Measurements from ENCODE around the gene RIOK1. TPM values are rescaled to one million over a fixed set of nuclear protein-coding genes. Genes with fewer than 3 reads are reported as not detected.

RIOK1 gene
- total and polyA plus RNA-seq, 9 of the 15 experiments (the other 6 are each of a cell fraction or from before 2014, with no cell fraction given) = 24.9 to 101 (median 52.2) TPM

GRCh38 chr6:7409740-7410139, 20.1 kb downstream of the RIOK1 start:
- Histone ChIP-seq H3K27me3 (ENCODE audit: control insufficient read depth in 2 of 2, insufficient read depth in 2 of 2, low read length in 2 of 2) (no peaks in the 10 kb centered on the region), H3K4me2 (ENCODE audit: insufficient read depth, low read length) (no peak overlapping the region), H3K9ac (ENCODE audit: insufficient read depth in 1 of 2, low read depth in 2 of 2, low read length in 2 of 2) (no peak overlapping the region), H3K27ac (ENCODE audit: extremely low read depth, low read depth, low read length) (no peak overlapping the region), H2AFZ (ENCODE audit: low read depth, low read length) (no peak overlapping the region), H3K4me1 (replicated peaks in 1 of 2; ENCODE audit: control insufficient read depth in 2 of 2, insufficient read depth in 2 of 2, low read length in 2 of 2) (no peaks in the 10 kb centered on the region), H3K4me3 (no peak overlapping the region), H3K79me2 (ENCODE audit: control insufficient read depth, insufficient read depth, low read length) (no peaks in the 10 kb centered on the region), H3K9me1 (ENCODE audit: control insufficient read depth, insufficient read depth, low read length) (no peaks in the 10 kb centered on the region), H4K20me1 (replicated peaks; ENCODE audit: control insufficient read depth, insufficient read depth, low read length) (no peaks in the 10 kb centered on the region), H3K9me3 (replicated peaks; ENCODE audit: control insufficient read depth, insufficient read depth, low read depth, low read length) (no peaks in the 10 kb centered on the region), H3K36me3 (ENCODE audit: control insufficient read depth, insufficient read depth, low read length) (peaks cover 93% of the 10 kb centered on the region)
- ATAC-seq = no peak
- no peak for FAIRE-seq
- WGBS (ENCODE audit: insufficient coverage, low coverage, missing lambda C conversion rate) = 93% methylated on average over 5 of the region's 6 CpGs
- intact Hi-C loops (cut with micrococcal nuclease) = no loop called here
- in situ Hi-C loops (cut with MboI) = no loop called here
- ChIA-PET POLR2A (no interaction called here), CTCF (ENCODE audit: low intra/inter-chr PET ratio) (no interaction called here)
- TF ChIP-seq ZNF668 (CRISPR knock-in tag; IDR thresholded peaks at IDR 0.05) (no peak), YY1 (IDR thresholded peaks at IDR 0.05; ENCODE audit: borderline replicate concordance in 1 of 3, control insufficient read depth in 1 of 3, extremely low read depth in 1 of 3, insufficient read depth in 3 of 3, insufficient read length in 1 of 3, insufficient replicate concordance in 2 of 3, low read depth in 1 of 3, low read length in 2 of 3) (no peak), GATAD2A (IDR thresholded peaks at IDR 0.05) (no peak), EWSR1 (IDR thresholded peaks at IDR 0.05; ENCODE audit: borderline replicate concordance, low read depth, partially characterized antibody) (no peak), MITF (IDR thresholded peaks at IDR 0.05) (no peak), CC2D1A (IDR thresholded peaks at IDR 0.05) (no peak), FOXK2 (conservative IDR thresholded peaks at IDR 0.05 in 1 of 2, IDR thresholded peaks at IDR 0.05 in 1 of 2; ENCODE audit: low read depth in 2 of 2) (no peak), CEBPG (CRISPR knock-in tag; IDR thresholded peaks at IDR 0.05) (no peak), CEBPG (tag; conservative IDR thresholded peaks at IDR 0.05 in 1 of 2, IDR thresholded peaks at IDR 0.05 in 1 of 2) (no peak), PHF8 (IDR thresholded peaks at IDR 0.05; ENCODE audit: borderline replicate concordance, low read length) (no peak), SMAD1 (IDR thresholded peaks at IDR 0.05; ENCODE audit: low read depth, low read length, partially characterized antibody) (no peak), SIRT6 (IDR thresholded peaks at IDR 0.05; ENCODE audit: low read depth, low read length) (no peak), YBX1 (IDR thresholded peaks at IDR 0.05) (no peak), MAFK (IDR thresholded peaks at IDR 0.05; ENCODE audit: low read length) (no peak), JUNB (CRISPR knock-in tag; conservative IDR thresholded peaks at IDR 0.05) (no peak)
- TF ChIP-seq, protein P1, sequence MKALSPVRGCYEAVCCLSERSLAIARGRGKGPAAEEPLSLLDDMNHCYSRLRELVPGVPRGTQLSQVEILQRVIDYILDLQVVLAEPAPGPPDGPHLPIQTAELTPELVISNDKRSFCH (CRISPR knock-in tag; IDR thresholded peaks at IDR 0.05) = no peak
- TF ChIP-seq, protein P1 (tag; IDR thresholded peaks at IDR 0.05) = no peak
- no peak for DNase-seq (ENCODE audit: extremely low read depth in 1 of 4, low spot score in 3 of 4)
- BruUV-seq (replicated peaks) = no TSS peak

Measured in K562 (cell line).